Esophagus squamous epithelium (tissue), 4 donors: Measurements from ENCODE around the gene SEC24D.

Source experiments
- POLR2A ChIP-seq, 4 donors: fragments of 450-650 bp; IDR thresholded peaks; one replicate each; pipeline ENCODE4 v1.6.1; 2017; ENCODE audit warnings: antibody characterized with exemption in 4 of 4, mild to moderate bottlenecking in 4 of 4, moderate library complexity in 3 of 4
- TF ChIP-seq, protein P1 (sequence below), 6 experiments: fragments of 450-650 bp in 4 of 6; fragments of 200-600 bp in 2 of 6; sonication (generic) in 2 of 6; IDR thresholded peaks; one replicate each; pipeline ENCODE4 v1.5.1; 2016 to 2019; ENCODE audit warnings: antibody characterized with exemption in 6 of 6, mild to moderate bottlenecking in 4 of 6, moderate library complexity in 4 of 6

DNA sequence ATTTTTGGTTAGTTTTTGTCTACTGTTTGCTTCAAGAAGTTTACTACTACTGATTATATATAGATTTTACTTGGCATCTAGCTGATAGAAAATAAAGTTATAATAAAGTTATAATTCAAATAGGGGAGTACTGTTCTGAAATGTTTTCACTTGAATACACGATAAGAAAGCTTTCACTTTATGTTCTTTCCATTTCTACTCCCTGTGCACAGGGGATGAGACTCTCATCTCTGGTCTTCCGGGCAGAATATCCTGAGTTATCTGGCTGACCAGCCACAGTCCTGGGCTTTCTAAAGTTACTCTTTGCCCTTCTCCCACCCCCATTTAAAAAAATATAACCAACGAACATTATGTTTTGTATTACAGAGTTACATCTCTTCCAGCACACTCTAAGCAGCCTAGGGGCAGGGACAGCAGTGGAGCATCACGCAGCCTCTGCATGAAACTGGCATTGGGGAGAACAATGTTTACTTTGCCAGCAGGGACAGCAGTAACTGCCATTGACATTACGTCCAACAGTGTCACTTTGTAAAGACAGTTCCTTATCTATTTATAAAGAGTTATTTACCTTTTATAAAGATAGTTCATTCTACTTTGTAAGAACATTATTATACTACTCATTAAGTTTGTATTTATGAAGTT, 86.5 kb downstream of the SEC24D start:
- TF ChIP-seq, protein P1, sequence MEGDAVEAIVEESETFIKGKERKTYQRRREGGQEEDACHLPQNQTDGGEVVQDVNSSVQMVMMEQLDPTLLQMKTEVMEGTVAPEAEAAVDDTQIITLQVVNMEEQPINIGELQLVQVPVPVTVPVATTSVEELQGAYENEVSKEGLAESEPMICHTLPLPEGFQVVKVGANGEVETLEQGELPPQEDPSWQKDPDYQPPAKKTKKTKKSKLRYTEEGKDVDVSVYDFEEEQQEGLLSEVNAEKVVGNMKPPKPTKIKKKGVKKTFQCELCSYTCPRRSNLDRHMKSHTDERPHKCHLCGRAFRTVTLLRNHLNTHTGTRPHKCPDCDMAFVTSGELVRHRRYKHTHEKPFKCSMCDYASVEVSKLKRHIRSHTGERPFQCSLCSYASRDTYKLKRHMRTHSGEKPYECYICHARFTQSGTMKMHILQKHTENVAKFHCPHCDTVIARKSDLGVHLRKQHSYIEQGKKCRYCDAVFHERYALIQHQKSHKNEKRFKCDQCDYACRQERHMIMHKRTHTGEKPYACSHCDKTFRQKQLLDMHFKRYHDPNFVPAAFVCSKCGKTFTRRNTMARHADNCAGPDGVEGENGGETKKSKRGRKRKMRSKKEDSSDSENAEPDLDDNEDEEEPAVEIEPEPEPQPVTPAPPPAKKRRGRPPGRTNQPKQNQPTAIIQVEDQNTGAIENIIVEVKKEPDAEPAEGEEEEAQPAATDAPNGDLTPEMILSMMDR (IDR thresholded peaks at IDR 0.05): no peak
- no peak for TF ChIP-seq POLR2A (IDR thresholded peaks at IDR 0.05)
